ENCODE results near the gene ENOX1.
"Not testable (repeated sequence)": the region's sequence is repeated elsewhere in the genome, so short reads cannot be mapped to it uniquely, and the experiment has no call there.

ENOX1 gene

DNA sequence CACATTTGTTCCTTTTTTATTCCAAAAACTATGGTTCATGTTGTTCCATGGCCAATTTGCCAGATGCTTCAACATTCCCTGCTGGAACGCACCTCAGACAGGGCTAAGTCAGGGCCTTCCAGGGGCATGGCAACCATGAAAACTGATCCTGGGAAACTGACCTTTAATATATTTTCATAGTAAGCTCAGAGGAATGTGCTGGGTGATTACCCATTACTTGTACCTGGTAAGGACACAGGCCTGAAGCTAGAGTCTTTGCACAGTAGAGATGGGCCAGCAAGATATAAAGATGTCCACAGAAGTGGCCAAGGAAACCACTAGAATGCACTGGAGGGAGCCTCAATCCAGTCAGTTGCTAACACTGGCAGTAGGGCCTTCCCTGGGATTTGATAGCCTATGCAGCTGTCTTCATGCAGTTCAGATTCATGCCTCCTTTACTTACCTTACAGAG lies 353.1 kb downstream of the ENOX1 start:
- Histone ChIP-seq H3K4me1 (ENCODE audit: control insufficient read depth, insufficient read depth, low read length, poor library complexity, severe bottlenecking) (no peaks in the 10 kb centered on the region), H3K27ac (ENCODE audit: low read depth, low read length, severe bottlenecking) (no peak overlapping the region), H3K36me3 (ENCODE audit: control insufficient read depth, insufficient read depth, low read length) (no peaks in the 10 kb centered on the region), H3K4me3 (ENCODE audit: extremely low read depth, insufficient read depth, low read length, poor library complexity, severe bottlenecking) (no peak overlapping the region), H3K9me3 (ENCODE audit: control insufficient read depth, low read length) (no peaks in the 10 kb centered on the region)
- no CpG with 5 or more reads among the region's 1 CpG for WGBS, 2 experiments (ENCODE audit: insufficient coverage in 2 of 2)

DNA sequence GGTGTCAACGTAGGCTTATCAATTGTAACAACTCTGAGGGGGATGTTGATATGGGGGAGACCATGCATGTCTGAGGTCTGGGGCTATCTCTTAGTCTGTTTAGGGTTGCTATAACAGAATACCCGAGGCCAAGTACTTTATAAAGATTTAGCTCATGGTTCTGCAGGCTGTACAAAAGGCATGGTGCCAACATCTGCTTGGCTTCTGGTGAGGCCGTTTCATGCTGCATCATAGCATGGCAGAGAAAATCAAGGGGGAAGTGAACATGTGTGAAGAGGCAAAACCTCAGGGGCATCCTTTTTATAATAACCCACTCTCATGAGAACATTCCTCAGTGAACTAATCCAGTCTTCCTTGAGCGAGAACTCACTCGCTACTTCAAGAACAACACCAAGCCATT lies 353.8 kb downstream of the ENOX1 start:
- Histone ChIP-seq H3K9me3 (ENCODE audit: control insufficient read depth, low read length) (no peaks in the 10 kb centered on the region), H3K27ac (ENCODE audit: low read depth, low read length, severe bottlenecking) (no peak overlapping the region), H3K4me1 (ENCODE audit: control insufficient read depth, insufficient read depth, low read length, poor library complexity, severe bottlenecking) (no peaks in the 10 kb centered on the region), H3K4me3 (ENCODE audit: extremely low read depth, insufficient read depth, low read length, poor library complexity, severe bottlenecking) (no peak overlapping the region), H3K36me3 (ENCODE audit: control insufficient read depth, insufficient read depth, low read length) (no peaks in the 10 kb centered on the region)
- 86 to 89% methylated on average over 3 to 4 of the region's 5 CpGs for WGBS, 2 experiments (ENCODE audit: insufficient coverage in 2 of 2)

DNA sequence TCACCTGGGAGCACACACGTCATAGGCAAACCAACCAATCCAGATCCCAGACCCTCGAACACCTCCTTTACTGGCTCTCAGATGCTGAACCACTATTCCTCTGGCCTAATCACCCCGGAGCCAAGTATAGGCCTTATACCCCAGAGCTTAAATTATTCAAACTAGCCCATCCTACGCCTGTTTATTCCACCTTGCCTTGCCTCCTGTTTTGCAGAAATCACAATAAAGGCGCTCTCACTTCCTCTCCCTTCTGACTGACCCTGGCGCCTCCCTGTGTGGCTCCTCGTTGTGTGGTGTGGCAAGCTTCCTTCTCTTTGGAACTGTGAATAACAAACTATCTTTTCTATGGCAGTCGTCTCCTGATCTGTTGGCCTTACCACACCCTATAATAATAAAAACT lies 354.9 kb downstream of the ENOX1 start:
- Histone ChIP-seq H3K9me3 (ENCODE audit: control insufficient read depth, low read length) (no peaks in the 10 kb centered on the region), H3K4me1 (ENCODE audit: control insufficient read depth, insufficient read depth, low read length, poor library complexity, severe bottlenecking) (no peaks in the 10 kb centered on the region), H3K4me3 (ENCODE audit: extremely low read depth, insufficient read depth, low read length, poor library complexity, severe bottlenecking) (no peak overlapping the region), H3K36me3 (ENCODE audit: control insufficient read depth, insufficient read depth, low read length) (no peaks in the 10 kb centered on the region), H3K27ac (ENCODE audit: low read depth, low read length, severe bottlenecking) (no peak overlapping the region)
- 89 to 93% methylated on average over 4 to 8 of the region's 8 CpGs for WGBS, 2 experiments (ENCODE audit: insufficient coverage in 2 of 2)

DNA sequence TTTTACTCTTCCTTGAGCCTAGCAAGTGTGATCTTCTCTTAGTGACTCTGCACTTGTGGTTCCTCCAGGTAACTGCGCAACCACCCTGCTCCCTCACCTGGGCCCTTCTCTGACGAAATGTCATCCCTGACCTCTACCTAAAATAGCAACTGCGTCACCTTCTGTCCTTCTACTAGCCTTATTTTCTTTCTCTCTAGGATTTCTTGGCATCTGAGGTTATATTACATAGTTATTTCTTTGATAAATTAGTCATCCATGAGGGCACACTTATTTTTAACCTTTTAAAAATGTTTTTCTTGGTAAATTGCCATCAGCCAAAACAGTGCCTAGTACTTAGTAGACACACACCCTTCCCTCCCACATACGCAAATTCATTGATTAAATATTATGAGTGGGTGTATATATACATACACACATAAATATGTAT lies 355.5 kb downstream of the ENOX1 start:
- H3K4me1 ChIP-seq (ENCODE audit: control insufficient read depth, insufficient read depth, low read length, poor library complexity, severe bottlenecking): no peaks in the 10 kb centered on the region
- no peaks in the 10 kb centered on the region for H3K36me3 ChIP-seq (ENCODE audit: control insufficient read depth, insufficient read depth, low read length)
- no peaks in the 10 kb centered on the region for H3K9me3 ChIP-seq (ENCODE audit: control insufficient read depth, low read length)
- no peak overlapping the region for H3K27ac ChIP-seq (ENCODE audit: low read depth, low read length, severe bottlenecking)
- H3K4me3 ChIP-seq (ENCODE audit: extremely low read depth, insufficient read depth, low read length, poor library complexity, severe bottlenecking): no peak overlapping the region
- 86% methylated on average over 2 of the region's 4 CpGs; no CpG with 5 or more reads in 1 of the 2 experiments for WGBS, 2 experiments (ENCODE audit: insufficient coverage in 2 of 2)

DNA sequence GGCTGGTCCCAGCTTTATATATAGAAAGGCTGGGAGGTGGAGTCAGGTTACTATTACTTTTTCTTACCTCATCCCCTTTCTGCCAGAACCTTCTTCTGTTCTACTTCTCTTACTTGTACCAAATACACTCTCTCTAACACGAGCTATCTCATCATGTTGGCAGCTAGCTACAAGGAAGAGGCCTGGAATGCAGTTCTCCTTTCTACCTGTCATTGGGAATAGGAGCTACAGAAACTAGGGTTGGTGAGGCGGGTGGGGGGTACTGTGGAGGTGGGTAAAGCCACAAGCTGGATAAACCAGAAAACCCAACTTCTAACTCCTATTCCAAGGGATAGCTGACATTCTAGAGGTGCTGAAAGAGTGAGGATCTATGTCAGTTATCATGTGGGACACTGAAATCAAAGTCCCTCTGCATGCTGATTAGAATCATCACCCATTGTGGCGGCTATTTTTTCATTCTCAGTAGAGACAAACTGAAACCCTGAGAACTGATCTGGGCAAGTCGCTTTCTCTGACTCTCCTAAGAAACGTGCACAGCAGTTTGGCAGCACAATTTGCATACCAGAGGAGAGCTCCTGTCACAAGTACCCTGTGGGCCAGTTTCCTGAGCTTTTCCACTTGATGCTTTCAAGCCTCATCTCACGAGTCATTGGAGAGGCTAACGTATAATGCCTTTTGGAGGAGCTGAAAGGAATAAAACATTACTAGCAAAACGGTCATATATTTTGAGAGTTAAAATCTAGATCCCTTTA lies 358.1 kb downstream of the ENOX1 start:
- H3K36me3 ChIP-seq (ENCODE audit: control insufficient read depth, insufficient read depth, low read length): no peaks in the 10 kb centered on the region
- no peaks in the 10 kb centered on the region for H3K4me1 ChIP-seq (ENCODE audit: control insufficient read depth, insufficient read depth, low read length, poor library complexity, severe bottlenecking)
- H3K9me3 ChIP-seq (ENCODE audit: control insufficient read depth, low read length): no peaks in the 10 kb centered on the region
- whole genome bisulfite sequencing, 2 experiments (ENCODE audit: insufficient coverage in 2 of 2): 47% methylated on average over 5 to 6 of the region's 8 CpGs
- H3K4me3 ChIP-seq (ENCODE audit: extremely low read depth, insufficient read depth, low read length, poor library complexity, severe bottlenecking): no peak overlapping the region
- no peak overlapping the region for H3K27ac ChIP-seq (ENCODE audit: low read depth, low read length, severe bottlenecking)

DNA sequence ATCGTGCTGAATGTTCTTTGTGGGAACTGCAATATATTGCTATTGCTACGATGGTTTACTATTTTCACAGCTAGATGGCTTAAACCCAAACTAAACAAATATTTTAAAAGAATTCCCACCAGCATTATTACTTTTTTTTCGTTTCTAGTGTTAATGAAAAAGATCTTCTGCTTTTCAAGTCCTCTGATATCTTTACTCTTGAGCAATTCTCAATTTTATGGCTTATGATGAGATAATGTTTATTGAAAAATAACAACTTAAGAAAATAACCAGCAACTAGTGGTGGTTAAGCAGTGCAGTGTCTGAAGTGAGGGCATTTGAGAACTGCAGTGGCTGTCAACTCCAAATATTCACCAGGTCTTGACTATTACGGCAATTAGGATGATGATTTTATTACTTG lies 360.4 kb downstream of the ENOX1 start:
- Histone ChIP-seq H3K4me3 (ENCODE audit: extremely low read depth, insufficient read depth, low read length, poor library complexity, severe bottlenecking) (no peak overlapping the region), H3K4me1 (ENCODE audit: control insufficient read depth, insufficient read depth, low read length, poor library complexity, severe bottlenecking) (no peaks in the 10 kb centered on the region), H3K36me3 (ENCODE audit: control insufficient read depth, insufficient read depth, low read length) (no peaks in the 10 kb centered on the region), H3K9me3 (ENCODE audit: control insufficient read depth, low read length) (no peaks in the 10 kb centered on the region), H3K27ac (ENCODE audit: low read depth, low read length, severe bottlenecking) (no peak overlapping the region)
- no CpG with 5 or more reads among the region's 4 CpGs for WGBS, 2 experiments (ENCODE audit: insufficient coverage in 2 of 2)

DNA sequence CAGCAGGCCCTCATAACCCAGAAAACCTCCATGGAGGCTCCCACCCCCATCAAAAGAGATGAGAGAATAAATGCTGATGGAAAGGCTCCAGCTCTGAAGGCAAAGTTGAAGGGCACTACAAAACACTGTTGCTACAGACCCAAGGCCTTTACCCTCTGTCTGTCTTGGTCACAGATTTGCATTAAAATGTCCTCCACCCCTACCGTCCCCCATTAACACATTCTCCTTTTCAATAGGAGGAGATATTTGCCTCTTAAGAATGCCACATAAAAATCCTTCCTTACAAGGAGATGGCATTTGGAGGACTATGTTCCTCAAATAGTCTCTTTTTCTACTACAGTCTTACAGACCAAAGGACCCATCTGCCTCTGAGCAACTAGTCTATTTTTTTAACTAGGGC lies 361.5 kb downstream of the ENOX1 start:
- no peaks in the 10 kb centered on the region for H3K4me1 ChIP-seq (ENCODE audit: control insufficient read depth, insufficient read depth, low read length, poor library complexity, severe bottlenecking)
- H3K9me3 ChIP-seq (ENCODE audit: control insufficient read depth, low read length): no peaks in the 10 kb centered on the region
- H3K27ac ChIP-seq (ENCODE audit: low read depth, low read length, severe bottlenecking): no peak overlapping the region
- no peaks in the 10 kb centered on the region for H3K36me3 ChIP-seq (ENCODE audit: control insufficient read depth, insufficient read depth, low read length)
- no peak overlapping the region for H3K4me3 ChIP-seq (ENCODE audit: extremely low read depth, insufficient read depth, low read length, poor library complexity, severe bottlenecking)
- WGBS, 2 experiments (ENCODE audit: insufficient coverage in 2 of 2): 17% methylated on average over 1 of the region's 1 CpG; no CpG with 5 or more reads in 1 of the 2 experiments

DNA sequence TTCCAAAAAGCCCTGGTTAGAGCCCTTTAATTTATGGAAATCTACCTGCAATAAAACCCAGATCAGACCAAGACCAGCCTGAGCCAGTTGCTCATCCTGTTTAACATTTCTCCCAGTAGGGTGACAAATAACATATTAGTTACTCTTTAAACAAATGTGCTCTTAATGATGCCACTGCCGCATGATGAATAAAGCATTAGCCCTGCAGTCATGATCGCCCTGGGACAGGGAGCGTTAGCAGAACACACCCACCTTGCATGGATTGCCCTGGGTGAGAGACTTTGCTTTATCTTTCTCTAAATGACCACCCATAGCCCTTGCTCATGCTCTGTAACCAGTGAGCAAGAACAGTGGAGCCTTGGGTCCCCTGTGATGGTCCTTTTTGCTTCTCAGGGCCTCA lies 362.4 kb downstream of the ENOX1 start:
- H3K9me3 ChIP-seq (ENCODE audit: control insufficient read depth, low read length): no peaks in the 10 kb centered on the region
- no peak overlapping the region for H3K27ac ChIP-seq (ENCODE audit: low read depth, low read length, severe bottlenecking)
- no peaks in the 10 kb centered on the region for H3K4me1 ChIP-seq (ENCODE audit: control insufficient read depth, insufficient read depth, low read length, poor library complexity, severe bottlenecking)
- no peaks in the 10 kb centered on the region for H3K36me3 ChIP-seq (ENCODE audit: control insufficient read depth, insufficient read depth, low read length)
- H3K4me3 ChIP-seq (ENCODE audit: extremely low read depth, insufficient read depth, low read length, poor library complexity, severe bottlenecking): no peak overlapping the region
- WGBS, 2 experiments (ENCODE audit: insufficient coverage in 2 of 2): 81 to 82% methylated on average over 2 to 3 of the region's 3 CpGs

DNA sequence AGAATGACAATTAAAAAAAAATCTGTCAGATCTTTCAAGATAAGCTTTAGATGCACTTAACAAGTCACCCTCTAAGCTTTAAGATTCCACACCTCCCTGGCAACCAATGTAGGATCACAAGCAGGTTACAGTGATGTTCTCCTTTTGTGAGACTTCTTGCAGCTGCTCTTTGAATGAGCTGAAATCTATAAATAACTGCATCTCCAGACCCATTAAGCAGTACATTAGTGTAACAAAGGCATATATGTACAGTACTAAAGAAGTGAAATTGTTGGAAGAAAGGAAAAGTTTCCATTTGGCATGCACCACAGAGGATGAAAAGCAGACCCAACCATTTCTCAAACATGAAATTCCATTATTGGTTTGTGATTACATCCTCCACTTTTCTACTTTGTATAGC lies 364.7 kb downstream of the ENOX1 start:
- no peak overlapping the region for H3K4me3 ChIP-seq (ENCODE audit: extremely low read depth, insufficient read depth, low read length, poor library complexity, severe bottlenecking)
- no peaks in the 10 kb centered on the region for H3K36me3 ChIP-seq (ENCODE audit: control insufficient read depth, insufficient read depth, low read length)
- no peaks in the 10 kb centered on the region for H3K9me3 ChIP-seq (ENCODE audit: control insufficient read depth, low read length)
- H3K4me1 ChIP-seq (ENCODE audit: control insufficient read depth, insufficient read depth, low read length, poor library complexity, severe bottlenecking): no peaks in the 10 kb centered on the region
- no peak overlapping the region for H3K27ac ChIP-seq (ENCODE audit: low read depth, low read length, severe bottlenecking)

DNA sequence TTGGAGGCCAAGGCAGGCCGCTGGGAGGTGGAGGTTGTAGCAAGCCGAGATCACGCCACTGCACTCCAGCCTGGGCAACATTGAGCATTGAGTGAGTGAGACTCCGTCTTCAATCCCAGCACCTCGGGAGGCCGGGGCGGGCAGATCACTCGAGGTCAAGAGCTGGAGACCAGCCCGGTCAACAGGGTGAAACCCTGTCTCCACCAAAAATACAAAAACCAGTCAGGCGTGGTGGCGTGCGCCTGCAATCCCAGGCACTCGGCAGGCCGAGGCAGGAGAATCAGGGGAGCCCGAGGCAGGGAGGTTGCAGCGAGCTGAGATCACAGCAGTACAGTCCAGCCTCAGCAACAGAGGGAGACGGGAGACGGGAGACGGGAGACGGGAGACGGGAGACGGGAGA lies 369.9 kb downstream of the ENOX1 start:
- H3K4me3 ChIP-seq (ENCODE audit: extremely low read depth, insufficient read depth, low read length, poor library complexity, severe bottlenecking); H3K27ac ChIP-seq (ENCODE audit: low read depth, low read length, severe bottlenecking); H3K36me3 ChIP-seq (ENCODE audit: control insufficient read depth, insufficient read depth, low read length); H3K9me3 ChIP-seq (ENCODE audit: control insufficient read depth, low read length); H3K4me1 ChIP-seq (ENCODE audit: control insufficient read depth, insufficient read depth, low read length, poor library complexity, severe bottlenecking): not testable (repeated sequence)
- WGBS, 2 experiments (ENCODE audit: insufficient coverage in 2 of 2): 94 to 98% methylated on average over 5 to 13 of the region's 22 CpGs

DNA sequence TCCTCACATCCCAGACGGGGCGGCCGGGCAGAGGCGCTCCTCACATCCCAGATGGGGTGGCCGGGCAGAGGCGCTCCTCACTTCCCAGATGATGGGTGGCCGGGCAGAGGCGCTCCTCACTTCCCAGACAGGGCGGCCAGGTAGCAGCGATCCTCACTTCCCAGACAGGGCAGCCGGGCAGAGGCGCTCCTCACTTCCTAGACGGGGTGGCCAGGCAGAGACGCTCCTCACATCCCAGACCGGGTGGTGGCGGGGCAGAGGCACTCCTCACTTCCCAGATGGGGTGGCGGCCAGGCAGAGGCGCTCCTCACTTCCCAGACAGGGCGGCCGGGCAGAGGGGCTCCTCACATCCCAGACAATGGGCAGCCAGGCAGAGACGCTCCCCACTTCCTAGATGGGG lies 370.4 kb downstream of the ENOX1 start:
- H3K4me3 ChIP-seq (ENCODE audit: extremely low read depth, insufficient read depth, low read length, poor library complexity, severe bottlenecking); H3K36me3 ChIP-seq (ENCODE audit: control insufficient read depth, insufficient read depth, low read length); H3K27ac ChIP-seq (ENCODE audit: low read depth, low read length, severe bottlenecking): not testable (repeated sequence)

More for the DNA sequence above, 370.4 kb downstream of the ENOX1 start:
- not testable (repeated sequence) for H3K9me3 ChIP-seq (ENCODE audit: control insufficient read depth, low read length); H3K4me1 ChIP-seq (ENCODE audit: control insufficient read depth, insufficient read depth, low read length, poor library complexity, severe bottlenecking)
- 92 to 96% methylated on average over 17 to 18 of the region's 21 CpGs for WGBS, 2 experiments (ENCODE audit: insufficient coverage in 2 of 2)

All from mesodermal cell (in vitro differentiated cells).